ENCODE data around the gene DLGAP5. TPM values are rescaled to one million over a fixed set of nuclear protein-coding genes. Genes with fewer than 3 reads are reported as not detected.

The DLGAP5 gene
- total and polyA plus RNA-seq, 2 donors (not counting 1 experiment from before 2014, with no cell fraction given) = 8.1 to 10.5 TPM

DNA sequence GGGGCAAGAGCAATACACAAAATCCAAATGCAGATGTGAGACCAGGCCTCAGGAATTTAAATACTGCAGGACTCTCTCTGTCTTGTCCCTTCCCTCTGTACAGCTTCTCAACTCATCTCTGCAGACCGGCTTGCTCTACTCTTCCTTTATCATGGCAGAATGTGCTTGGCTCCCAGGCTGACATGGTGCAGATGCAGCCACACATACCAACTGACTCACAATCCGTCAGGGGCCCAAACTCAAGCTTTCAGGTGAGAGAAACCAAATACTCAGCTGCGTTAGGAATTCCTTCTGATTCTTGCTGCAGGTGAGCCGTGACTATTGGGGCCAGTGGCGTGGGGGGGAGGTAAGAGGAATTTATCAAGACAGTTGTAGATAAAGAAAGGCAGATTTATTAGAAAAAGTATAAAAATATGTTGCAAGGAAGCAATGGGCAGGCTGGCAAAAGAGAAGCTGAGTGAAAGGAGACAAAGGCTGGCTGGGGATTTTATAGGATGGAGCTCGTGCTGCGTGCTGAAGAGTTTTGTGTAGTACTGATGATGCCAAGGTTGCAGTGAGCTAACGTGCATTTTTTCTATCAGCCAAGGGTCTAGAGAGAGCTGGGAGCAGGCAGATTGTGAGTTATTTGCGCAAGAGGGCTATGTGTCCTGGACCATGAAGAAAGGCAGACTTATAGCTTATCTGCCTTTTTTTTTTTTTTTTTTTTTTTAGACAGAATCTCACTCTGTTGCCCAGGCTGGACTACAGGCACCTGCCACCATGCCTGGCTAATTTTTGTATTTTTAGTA lies 67.3 kb downstream of the DLGAP5 start:
- no peaks in the 10 kb centered on the region for H3K9me3 ChIP-seq (ENCODE audit: control insufficient read depth, insufficient read depth, low read depth, low read length)
- no peaks in the 10 kb centered on the region for H3K27me3 ChIP-seq (ENCODE audit: control insufficient read depth, insufficient read depth, low read length)
- H3K4me3 ChIP-seq (replicated peaks in 1 of 4; ENCODE audit: control extremely low read depth in 1 of 4, insufficient read depth in 1 of 4, low read depth in 3 of 4, low read length in 4 of 4) = no peak overlapping the region
- TF ChIP-seq, protein P1, sequence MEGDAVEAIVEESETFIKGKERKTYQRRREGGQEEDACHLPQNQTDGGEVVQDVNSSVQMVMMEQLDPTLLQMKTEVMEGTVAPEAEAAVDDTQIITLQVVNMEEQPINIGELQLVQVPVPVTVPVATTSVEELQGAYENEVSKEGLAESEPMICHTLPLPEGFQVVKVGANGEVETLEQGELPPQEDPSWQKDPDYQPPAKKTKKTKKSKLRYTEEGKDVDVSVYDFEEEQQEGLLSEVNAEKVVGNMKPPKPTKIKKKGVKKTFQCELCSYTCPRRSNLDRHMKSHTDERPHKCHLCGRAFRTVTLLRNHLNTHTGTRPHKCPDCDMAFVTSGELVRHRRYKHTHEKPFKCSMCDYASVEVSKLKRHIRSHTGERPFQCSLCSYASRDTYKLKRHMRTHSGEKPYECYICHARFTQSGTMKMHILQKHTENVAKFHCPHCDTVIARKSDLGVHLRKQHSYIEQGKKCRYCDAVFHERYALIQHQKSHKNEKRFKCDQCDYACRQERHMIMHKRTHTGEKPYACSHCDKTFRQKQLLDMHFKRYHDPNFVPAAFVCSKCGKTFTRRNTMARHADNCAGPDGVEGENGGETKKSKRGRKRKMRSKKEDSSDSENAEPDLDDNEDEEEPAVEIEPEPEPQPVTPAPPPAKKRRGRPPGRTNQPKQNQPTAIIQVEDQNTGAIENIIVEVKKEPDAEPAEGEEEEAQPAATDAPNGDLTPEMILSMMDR (conservative IDR thresholded peaks at IDR 0.05 in 1 of 2, IDR thresholded peaks at IDR 0.05 in 1 of 2; ENCODE audit: low read depth in 1 of 2, low read length in 2 of 2) = no peak
- TF ChIP-seq EZH2 (IDR thresholded peaks at IDR 0.05; ENCODE audit: low read length, missing control alignments) = no peak
- H3K9ac ChIP-seq (ENCODE audit: insufficient read depth, low read length) = no peak overlapping the region
- DNase-seq (ENCODE audit: low read depth in 2 of 2) = no peak
- H3K4me1 ChIP-seq (ENCODE audit: control insufficient read depth, extremely low read depth, insufficient read depth, low read length) = peaks cover 18% of the 10 kb centered on the region
- no peak overlapping the region for H2AFZ ChIP-seq (ENCODE audit: low read length)
- H3K79me2 ChIP-seq (ENCODE audit: control insufficient read depth, insufficient read depth, low read length) = no peaks in the 10 kb centered on the region
- no peaks in the 10 kb centered on the region for H4K20me1 ChIP-seq (ENCODE audit: control insufficient read depth, extremely low read depth, insufficient read depth, low read length)
- H3K36me3 ChIP-seq (ENCODE audit: control insufficient read depth, insufficient read depth, low read length) = no peaks in the 10 kb centered on the region
- no peak overlapping the region for H3K27ac ChIP-seq (ENCODE audit: insufficient read depth, low read length)
- no peak overlapping the region for H3K4me2 ChIP-seq (ENCODE audit: extremely low read depth, insufficient read depth, low read length)

- Histone ChIP-seq H2AFZ (ENCODE audit: low read length) (no peak overlapping the region), H3K36me3 (ENCODE audit: control insufficient read depth, insufficient read depth, low read length) (no peaks in the 10 kb centered on the region), H3K9me3 (ENCODE audit: control insufficient read depth, insufficient read depth, low read depth, low read length) (no peaks in the 10 kb centered on the region), H3K4me1 (ENCODE audit: control insufficient read depth, extremely low read depth, insufficient read depth, low read length) (peaks cover 16% of the 10 kb centered on the region), H3K4me2 (ENCODE audit: extremely low read depth, insufficient read depth, low read length) (peak overlapping the region; percentile 30), H3K4me3 (replicated peaks in 1 of 4; ENCODE audit: control extremely low read depth in 1 of 4, insufficient read depth in 1 of 4, low read depth in 3 of 4, low read length in 4 of 4) (no peak overlapping the region), H3K79me2 (ENCODE audit: control insufficient read depth, insufficient read depth, low read length) (no peaks in the 10 kb centered on the region), H3K27me3 (ENCODE audit: control insufficient read depth, insufficient read depth, low read length) (no peaks in the 10 kb centered on the region), H3K27ac (ENCODE audit: insufficient read depth, low read length) (peak overlapping the region; percentile 40), H3K9ac (ENCODE audit: insufficient read depth, low read length) (no peak overlapping the region), H4K20me1 (ENCODE audit: control insufficient read depth, extremely low read depth, insufficient read depth, low read length) (no peaks in the 10 kb centered on the region)
- DNase-seq (ENCODE audit: low read depth in 2 of 2) = peak; percentile 84 to 96
- TF ChIP-seq, protein P1 (conservative IDR thresholded peaks at IDR 0.05 in 1 of 2, IDR thresholded peaks at IDR 0.05 in 1 of 2; ENCODE audit: low read depth in 1 of 2, low read length in 2 of 2) = no peak
- no peak for TF ChIP-seq EZH2 (IDR thresholded peaks at IDR 0.05; ENCODE audit: low read length, missing control alignments)
Observed at GRCh38 chr14:55123101-55123500, 68.3 kb downstream of the DLGAP5 start.

DNA sequence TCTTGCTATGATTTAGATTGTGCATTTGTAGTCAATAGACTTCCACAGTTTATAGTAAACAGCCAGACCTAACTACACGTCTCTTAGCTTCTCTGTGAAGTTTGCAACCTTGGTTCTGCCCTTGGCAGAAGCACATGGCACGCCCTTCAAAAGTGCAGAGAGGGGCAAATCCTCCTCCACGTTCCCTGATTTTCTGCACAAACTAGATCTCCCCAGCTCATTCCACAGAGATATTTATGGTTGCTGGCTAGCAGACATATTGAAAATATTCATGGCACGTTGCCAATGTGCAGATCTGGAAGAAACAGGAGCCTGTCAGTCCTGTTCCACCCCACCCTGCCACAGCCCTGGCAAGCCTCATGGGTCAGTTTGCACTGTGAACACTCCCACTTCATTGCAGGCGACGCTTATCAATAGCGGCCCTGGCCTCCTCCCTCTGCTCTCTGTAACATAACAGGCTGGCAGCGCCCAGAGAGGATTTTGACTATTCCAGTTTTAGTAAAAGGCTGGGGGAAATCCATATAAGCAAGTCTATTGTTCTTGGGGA lies 68.9 kb downstream of the DLGAP5 start:
- H2AFZ ChIP-seq (ENCODE audit: low read length) = no peak overlapping the region
- H3K27me3 ChIP-seq (ENCODE audit: control insufficient read depth, insufficient read depth, low read length) = no peaks in the 10 kb centered on the region
- peaks cover 13% of the 10 kb centered on the region for H3K4me1 ChIP-seq (ENCODE audit: control insufficient read depth, extremely low read depth, insufficient read depth, low read length)
- H3K4me3 ChIP-seq (replicated peaks in 1 of 4; ENCODE audit: control extremely low read depth in 1 of 4, insufficient read depth in 1 of 4, low read depth in 3 of 4, low read length in 4 of 4) = no peak overlapping the region
- H3K4me2 ChIP-seq (ENCODE audit: extremely low read depth, insufficient read depth, low read length) = peak overlapping the region; percentile 30
- H3K79me2 ChIP-seq (ENCODE audit: control insufficient read depth, insufficient read depth, low read length) = no peaks in the 10 kb centered on the region
- H4K20me1 ChIP-seq (ENCODE audit: control insufficient read depth, extremely low read depth, insufficient read depth, low read length) = no peaks in the 10 kb centered on the region
- peak; percentile 36 to 63 for DNase-seq (ENCODE audit: low read depth in 2 of 2)
- no peaks in the 10 kb centered on the region for H3K36me3 ChIP-seq (ENCODE audit: control insufficient read depth, insufficient read depth, low read length)
- no peak for TF ChIP-seq EZH2 (IDR thresholded peaks at IDR 0.05; ENCODE audit: low read length, missing control alignments)
- H3K9ac ChIP-seq (ENCODE audit: insufficient read depth, low read length) = no peak overlapping the region
- H3K27ac ChIP-seq (ENCODE audit: insufficient read depth, low read length) = peak overlapping the region; percentile 40
- H3K9me3 ChIP-seq (ENCODE audit: control insufficient read depth, insufficient read depth, low read depth, low read length) = no peaks in the 10 kb centered on the region
